Stimulated activated CD4-positive, alpha-beta T cell treated with anti-CD3 and anti-CD28 coated beads, Interleukin-15, amount 100 ng/mL, for 1 hour (primary cell): ENCODE results near the gene HPD.
A peak's percentile ranks its signal among the peaks of the same experiment; 100 is the strongest.
"Not testable (repeated sequence)": the region's sequence is repeated elsewhere in the genome, so short reads cannot be mapped to it uniquely, and the experiment has no call there.

Experiments used
- DNase-seq, 2 donors: peaks; one replicate each; pipeline ENCODE4 v3.0.0-alpha.2; 2020; ENCODE audit warnings: low read depth in 1 of 2, low spot score in 1 of 2

The HPD gene

GRCh38 chr12:121866331-121866730, 7.7 kb upstream of the HPD start:
- no peak for DNase-seq

GRCh38 chr12:121861636-121862254, 3.1 kb upstream of the HPD start:
- DNase-seq, result no peak

DNA sequence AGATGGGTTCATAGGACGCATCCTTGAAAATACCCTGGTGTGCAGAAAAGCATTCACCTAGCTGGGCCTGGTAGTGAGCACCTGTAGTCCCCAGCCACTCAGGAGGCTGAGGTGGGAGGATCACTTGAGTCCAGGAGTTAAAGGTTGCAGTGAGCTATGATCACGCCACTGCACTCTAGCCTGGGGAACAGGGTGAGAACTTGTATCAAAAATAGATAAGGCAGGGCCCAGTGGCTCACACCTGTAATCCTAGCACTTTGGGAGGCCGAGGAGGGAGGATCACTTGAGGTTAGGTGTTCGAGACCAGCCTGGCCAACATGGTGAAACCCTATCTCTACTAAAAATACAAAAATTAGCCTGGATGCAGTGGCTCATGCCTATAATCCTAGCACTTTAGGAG, 2.0 kb upstream of the HPD start:
- DNase-seq, result not testable (repeated sequence)

- DNase-seq, result no peak
These were observed 1.6 kb upstream of the HPD start for GRCh38 chr12:121860257-121860656.

- DNase-seq, result no peak
These were observed 369 bp downstream of the HPD start for GRCh38 chr12:121858318-121858661.

- DNase-seq, result no peak
These were observed 1.1 kb downstream of the HPD start for GRCh38 chr12:121857322-121858246.

DNA sequence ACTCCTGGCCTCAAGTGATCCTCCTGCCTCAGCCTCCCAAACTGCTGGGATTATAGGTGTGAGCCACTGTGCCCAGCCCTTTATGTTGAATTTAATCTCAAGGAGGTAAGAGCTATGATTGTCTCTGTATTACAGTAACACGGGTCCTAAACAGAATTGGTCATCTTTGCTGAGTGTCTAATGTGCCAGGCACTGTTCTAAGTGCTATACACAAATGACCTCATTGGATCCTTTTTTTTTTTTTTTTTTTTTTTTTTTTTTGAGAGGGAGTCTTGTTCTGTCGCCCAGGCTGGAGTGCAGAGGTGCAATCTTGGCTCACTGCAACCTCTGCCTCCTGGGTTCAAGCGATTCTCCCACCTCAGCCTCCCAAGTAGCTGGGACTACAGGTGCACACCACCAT, 6.3 kb downstream of the HPD start:
- not testable (repeated sequence) for DNase-seq

- no peak for DNase-seq
These were observed 9.0 kb downstream of the HPD start for GRCh38 chr12:121849665-121850064.

GRCh38 chr12:121849211-121849610, 9.4 kb downstream of the HPD start:
- no peak for DNase-seq

DNA sequence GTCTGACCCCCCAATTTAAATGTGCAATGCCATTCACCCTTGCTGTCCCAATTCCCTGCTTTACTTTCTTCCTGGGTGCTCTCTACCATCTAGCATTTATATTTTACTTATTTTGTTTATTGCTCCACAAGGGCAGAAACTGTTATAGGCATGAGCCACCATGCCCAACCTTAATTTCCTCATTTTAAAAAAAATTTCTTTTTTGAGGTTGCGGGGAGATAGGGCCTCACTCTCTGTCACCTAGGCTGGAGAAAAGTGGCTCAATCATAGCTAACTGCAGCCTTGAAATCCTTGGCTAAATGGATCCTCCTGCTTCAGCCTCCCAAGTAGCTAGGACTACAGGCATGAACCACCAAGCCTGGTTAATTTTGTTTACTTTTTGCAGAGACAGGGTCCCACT, 13.0 kb downstream of the HPD start:
- no peak for DNase-seq

- DNase-seq, result no peak
These were observed 15.2 kb downstream of the HPD start for GRCh38 chr12:121843236-121843982.

DNA sequence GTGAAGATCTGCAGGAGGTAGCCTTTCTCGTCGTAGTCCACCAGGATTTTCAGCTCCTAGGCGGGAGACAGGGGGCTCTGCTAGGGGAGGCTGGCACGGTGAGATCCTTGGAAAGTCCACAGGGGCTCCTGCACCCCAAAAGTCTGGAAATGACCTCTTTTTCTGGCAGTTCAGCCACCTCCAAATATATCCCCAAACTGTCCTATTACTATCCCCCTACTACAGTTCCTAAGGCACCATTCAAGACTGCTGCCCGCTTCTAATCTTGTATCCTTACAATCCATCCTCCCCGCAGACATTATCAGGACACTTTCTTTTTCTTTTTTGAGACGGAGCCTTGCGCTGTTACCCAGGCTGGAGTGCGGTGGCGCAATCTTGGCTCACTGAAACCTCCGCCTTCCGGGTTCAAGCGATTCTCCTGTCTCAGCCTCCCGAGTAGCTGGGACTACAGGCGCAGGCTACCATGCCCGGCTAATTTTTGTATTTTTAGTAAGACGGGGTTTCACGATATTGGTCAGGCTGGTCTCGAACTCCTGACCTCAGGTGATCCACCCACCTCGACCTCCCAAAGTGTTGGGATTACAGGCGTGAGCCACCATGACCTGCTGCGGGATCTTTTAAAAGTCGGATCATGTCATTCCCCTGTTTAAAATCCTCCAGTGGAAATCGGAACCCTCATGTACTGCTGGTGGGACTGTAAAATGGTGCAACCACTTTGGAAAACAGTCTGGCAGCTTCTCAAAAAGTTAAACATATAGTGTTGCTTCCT, 18.5 kb downstream of the HPD start:
- DNase-seq, result no peak

GRCh38 chr12:121839106-121839992, 19.3 kb downstream of the HPD start:
- peak; percentile 100 for DNase-seq

GRCh38 chr12:121838126-121838525, 20.5 kb downstream of the HPD start:
- DNase-seq, result no peak

DNA sequence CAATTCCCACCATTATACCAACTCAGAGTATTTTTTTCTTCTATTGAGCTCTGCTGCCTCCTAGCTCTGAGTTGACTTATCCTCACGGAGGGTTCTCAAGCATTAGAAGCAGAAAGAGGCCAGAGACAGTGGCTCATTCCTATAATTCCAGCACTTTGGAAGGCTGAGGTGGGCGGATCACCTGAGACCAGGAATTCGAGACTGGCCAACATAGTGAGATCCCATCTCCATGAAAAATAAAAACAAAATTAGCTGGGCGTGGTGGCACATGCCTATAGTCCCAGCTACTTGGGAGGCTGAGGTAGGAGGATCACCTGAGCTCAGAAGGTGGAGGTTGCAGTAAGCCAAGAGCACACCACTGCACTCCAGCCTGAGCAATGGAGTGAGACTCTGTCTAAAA, 21.0 kb downstream of the HPD start:
- no peak for DNase-seq

GRCh38 chr12:121831571-121832245, 27.0 kb downstream of the HPD start:
- DNase-seq, result no peak

DNA sequence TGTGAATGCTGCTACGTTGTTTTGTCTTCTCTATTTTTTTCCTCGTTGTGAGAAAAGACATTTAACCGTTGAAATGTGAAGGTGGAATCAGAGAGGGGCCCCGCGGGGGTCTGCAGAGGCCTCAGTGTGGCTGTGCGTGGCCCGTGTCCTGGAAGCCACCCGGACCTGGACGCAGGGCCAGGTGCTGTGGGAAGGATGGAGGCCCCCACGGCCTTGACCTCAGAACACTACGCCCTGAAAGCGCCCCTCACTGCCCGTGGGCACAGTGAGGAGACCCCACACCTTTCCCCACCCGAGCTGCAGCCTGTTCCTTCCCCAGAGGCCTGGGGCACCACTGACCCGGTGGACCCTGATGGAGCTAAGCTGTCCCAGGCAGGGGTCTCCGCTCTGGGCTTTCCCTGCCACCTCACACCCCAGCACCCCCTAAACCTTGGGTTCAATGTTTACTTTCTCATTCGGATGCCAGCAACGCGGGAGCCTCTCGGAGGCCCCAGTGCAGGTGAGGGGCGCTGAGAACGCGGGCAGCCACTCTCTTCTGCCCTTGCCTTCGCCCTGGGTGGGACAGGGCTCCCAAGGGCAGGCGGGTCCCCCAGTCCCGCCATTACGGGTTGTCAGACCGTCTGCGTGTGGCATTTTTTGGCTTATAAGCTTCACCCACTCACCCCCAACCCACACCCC, 27.9 kb downstream of the HPD start:
- no peak for DNase-seq

DNA sequence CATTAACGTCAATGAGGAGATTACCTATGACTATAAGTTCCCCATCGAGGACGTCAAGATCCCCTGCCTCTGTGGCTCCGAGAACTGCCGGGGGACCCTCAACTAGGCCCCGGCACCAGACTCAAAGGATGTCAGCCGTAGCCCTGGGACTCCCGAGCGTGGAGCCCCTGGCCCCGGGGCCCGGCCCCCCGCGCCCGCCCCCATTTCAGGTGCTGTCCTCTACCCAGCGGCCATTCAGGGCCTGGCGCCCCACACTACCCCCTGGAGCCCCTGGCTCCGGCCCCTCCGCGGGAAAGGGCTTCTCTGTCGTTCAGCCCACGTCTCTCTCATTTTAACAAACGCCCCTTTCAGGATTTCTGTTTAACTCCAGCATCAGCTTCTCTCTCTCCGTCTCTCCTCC, 28.5 kb downstream of the HPD start:
- no peak for DNase-seq

GRCh38 chr12:121829250-121829918, 29.3 kb downstream of the HPD start:
- no peak for DNase-seq
